HepG2 (cell line): Measurements from ENCODE around the gene APRT. TPM values are rescaled to one million over a fixed set of nuclear protein-coding genes. Genes with fewer than 3 reads are reported as not detected.
A peak's percentile ranks its signal among the peaks of the same experiment; 100 is the strongest.

Source experiments
- ETV5 ChIP-seq: IDR thresholded peaks from 2 replicates; pipeline ENCODE4 v1.6.1; 2018; ENCODE audit warnings: missing biosample characterization, missing genetic modification reagents, inconsistent platforms, borderline replicate concordance
- HOXA7 ChIP-seq: sonication (generic); formaldehyde crosslinking; IDR thresholded peaks from 2 replicates; pipeline ENCODE4 v1.8.1; 2022; ENCODE audit warnings: mild to moderate bottlenecking, missing genetic modification reagents, moderate library complexity
- KDM3A ChIP-seq: IDR thresholded peaks from 2 replicates; pipeline ENCODE4 v1.6.1; 2018; ENCODE audit warnings: low read depth, missing compliant biosample characterization
- NBN ChIP-seq: fragments of 450-650 bp; conservative IDR thresholded peaks from 2 replicates; pipeline ENCODE4 v1.6.1; 2017
- RAD21 ChIP-seq: fragments of 450-650 bp; formaldehyde crosslinking; IDR thresholded peaks from 2 replicates; pipeline ENCODE4 v1.5.0; 2020; ENCODE audit warnings: mild to moderate bottlenecking
- RBAK ChIP-seq: sonication (generic); formaldehyde crosslinking; IDR thresholded peaks from 2 replicates; pipeline ENCODE4 v1.5.1; 2020; ENCODE audit warnings: mild to moderate bottlenecking, missing genetic modification reagents
- RNF2 ChIP-seq: fragments of 450-650 bp; conservative IDR thresholded peaks from 2 replicates; pipeline ENCODE4 v1.6.1; 2016; ENCODE audit warnings: low read depth
- SALL1 ChIP-seq: sonication (generic); formaldehyde crosslinking; IDR thresholded peaks from 2 replicates; pipeline ENCODE4 v1.8.0; 2022; ENCODE audit warnings: mild to moderate bottlenecking, missing genetic modification reagents
- SP2 ChIP-seq: sonication (generic); formaldehyde crosslinking; IDR thresholded peaks from 2 replicates; pipeline ENCODE4 v1.5.1; 2020; ENCODE audit warnings: mild to moderate bottlenecking, missing genetic modification reagents
- STAT5B ChIP-seq: sonication (generic); formaldehyde crosslinking; IDR thresholded peaks from 2 replicates; pipeline ENCODE4 v1.4.0; 2020; ENCODE audit warnings: missing genetic modification reagents
- TRIM24 ChIP-seq: sonication (generic); formaldehyde crosslinking; IDR thresholded peaks from 2 replicates; pipeline ENCODE4 v1.8.0; 2022; ENCODE audit warnings: mild to moderate bottlenecking, missing genetic modification reagents
- ZFAT ChIP-seq: sonication (generic); formaldehyde crosslinking; conservative IDR thresholded peaks from 2 replicates; pipeline ENCODE4 v1.8.1; 2023; ENCODE audit warnings: missing genetic modification reagents, inconsistent platforms
- ZNF256 ChIP-seq: sonication (generic); formaldehyde crosslinking; conservative IDR thresholded peaks from 2 replicates; pipeline ENCODE4 v1.4.0; 2020; ENCODE audit warnings: missing genetic modification reagents
- ZNF335 ChIP-seq: sonication (generic); formaldehyde crosslinking; IDR thresholded peaks from 2 replicates; pipeline ENCODE4 v1.4.0; 2020; ENCODE audit warnings: missing genetic modification reagents
- ZNF616 ChIP-seq: sonication (generic); formaldehyde crosslinking; IDR thresholded peaks from 2 replicates; pipeline ENCODE4 v1.5.0; 2020; ENCODE audit warnings: low read depth, mild to moderate bottlenecking, missing genetic modification reagents
- ZNF703 ChIP-seq: sonication (generic); formaldehyde crosslinking; IDR thresholded peaks from 2 replicates; pipeline ENCODE4 v1.5.1; 2020; ENCODE audit warnings: missing genetic modification reagents, mild to moderate bottlenecking, moderate library complexity, borderline replicate concordance
- polyA plus RNA-seq, 8 experiments: library from polyadenylated mRNA; depleted of rRNA in 3 of 8; stranded (reverse) in 7 of 8; unstranded in 1 of 8; fragments of >200 nt; fragmentation: Illumina TruSeq in 4 of 8; extraction: Trizol in 4 of 8; gene quantifications; 2 replicates each; pipeline versions ENCODE4 v1.2.1 to v1.2.3, GENCODE V29; 2011 to 2016; ENCODE audit warnings: low read depth in 4 of 8, missing spikeins in 1 of 8, mixed read lengths in 1 of 8; ENCODE audit not compliant: insufficient read depth in 1 of 8
- total RNA-seq, 5 experiments: library from RNA; depleted of rRNA; stranded (reverse); fragments of >200 nt; fragmentation: Illumina TruSeq; extraction: Trizol; gene quantifications; 2 replicates each; pipeline ENCODE4 v1.2.3, GENCODE V29; 2016; ENCODE audit warnings: low read depth in 1 of 5
- TF ChIP-seq, protein P1 (sequence below): sonication (generic); formaldehyde crosslinking; IDR thresholded peaks from 2 replicates; pipeline ENCODE4 v1.5.1; 2020; ENCODE audit warnings: mild to moderate bottlenecking, missing genetic modification reagents, moderate library complexity
- TF ChIP-seq, protein P2 (sequence below): sonication (generic); formaldehyde crosslinking; IDR thresholded peaks from 2 replicates; pipeline ENCODE4 v1.4.0; 2020; ENCODE audit warnings: mild to moderate bottlenecking, missing genetic modification reagents, borderline replicate concordance
- TF ChIP-seq, protein P3 (sequence below): sonication (generic); formaldehyde crosslinking; IDR thresholded peaks from 2 replicates; pipeline ENCODE4 v1.5.0; 2020; ENCODE audit warnings: missing genetic modification reagents
- TF ChIP-seq, protein P4 (sequence below): sonication (generic); formaldehyde crosslinking; IDR thresholded peaks from 2 replicates; pipeline ENCODE4 v1.4.0; 2020; ENCODE audit warnings: missing genetic modification reagents, borderline replicate concordance

APRT gene
- total and polyA plus RNA-seq, 2 of the 13 experiments (the other 11 are each of a cell fraction or from before 2014, with no cell fraction given) = 155 to 242 TPM

DNA sequence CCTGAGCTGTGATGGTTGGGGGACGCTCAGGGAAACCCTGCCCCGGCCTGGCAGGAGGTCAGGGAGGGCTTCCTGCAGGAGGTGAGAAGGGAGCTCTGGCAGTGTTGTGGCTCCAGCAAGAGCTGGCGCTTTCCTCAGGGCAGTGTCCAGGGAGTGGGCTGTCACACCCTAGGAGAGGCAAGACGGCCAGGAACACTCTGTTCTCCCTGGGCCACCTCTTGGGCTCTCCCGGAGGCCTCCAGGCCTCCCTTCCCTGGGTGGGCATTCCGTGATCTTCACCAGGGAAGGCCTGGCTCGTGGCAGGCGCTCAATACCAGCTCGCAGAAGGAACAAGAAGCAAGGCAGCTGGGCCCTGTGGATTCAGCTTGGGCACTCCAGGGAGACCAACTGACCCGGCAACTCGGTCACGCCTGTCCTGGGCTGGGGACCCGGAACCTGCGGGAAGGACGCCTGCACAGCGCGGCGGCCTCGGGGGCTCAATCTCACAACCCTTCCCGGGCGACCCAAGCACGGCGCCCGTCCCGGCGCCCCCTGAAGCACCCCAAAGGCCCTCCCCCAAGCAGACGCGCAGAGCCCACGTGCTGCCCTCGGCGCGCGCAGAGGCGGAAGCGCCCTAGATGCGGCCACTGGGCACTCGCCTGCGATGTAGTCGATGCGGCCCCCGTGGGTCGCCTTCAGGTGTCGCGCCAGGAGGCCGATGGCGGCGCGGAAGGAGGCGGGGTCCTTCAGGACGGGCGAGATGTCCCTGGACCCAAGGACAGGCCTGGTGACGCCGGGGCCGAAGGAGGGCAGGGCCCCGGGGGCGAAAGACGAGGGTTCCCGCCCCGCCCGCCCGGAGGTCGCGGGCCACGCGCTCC, 588 bp downstream of the APRT start (continued):
- TF ChIP-seq, protein P1, sequence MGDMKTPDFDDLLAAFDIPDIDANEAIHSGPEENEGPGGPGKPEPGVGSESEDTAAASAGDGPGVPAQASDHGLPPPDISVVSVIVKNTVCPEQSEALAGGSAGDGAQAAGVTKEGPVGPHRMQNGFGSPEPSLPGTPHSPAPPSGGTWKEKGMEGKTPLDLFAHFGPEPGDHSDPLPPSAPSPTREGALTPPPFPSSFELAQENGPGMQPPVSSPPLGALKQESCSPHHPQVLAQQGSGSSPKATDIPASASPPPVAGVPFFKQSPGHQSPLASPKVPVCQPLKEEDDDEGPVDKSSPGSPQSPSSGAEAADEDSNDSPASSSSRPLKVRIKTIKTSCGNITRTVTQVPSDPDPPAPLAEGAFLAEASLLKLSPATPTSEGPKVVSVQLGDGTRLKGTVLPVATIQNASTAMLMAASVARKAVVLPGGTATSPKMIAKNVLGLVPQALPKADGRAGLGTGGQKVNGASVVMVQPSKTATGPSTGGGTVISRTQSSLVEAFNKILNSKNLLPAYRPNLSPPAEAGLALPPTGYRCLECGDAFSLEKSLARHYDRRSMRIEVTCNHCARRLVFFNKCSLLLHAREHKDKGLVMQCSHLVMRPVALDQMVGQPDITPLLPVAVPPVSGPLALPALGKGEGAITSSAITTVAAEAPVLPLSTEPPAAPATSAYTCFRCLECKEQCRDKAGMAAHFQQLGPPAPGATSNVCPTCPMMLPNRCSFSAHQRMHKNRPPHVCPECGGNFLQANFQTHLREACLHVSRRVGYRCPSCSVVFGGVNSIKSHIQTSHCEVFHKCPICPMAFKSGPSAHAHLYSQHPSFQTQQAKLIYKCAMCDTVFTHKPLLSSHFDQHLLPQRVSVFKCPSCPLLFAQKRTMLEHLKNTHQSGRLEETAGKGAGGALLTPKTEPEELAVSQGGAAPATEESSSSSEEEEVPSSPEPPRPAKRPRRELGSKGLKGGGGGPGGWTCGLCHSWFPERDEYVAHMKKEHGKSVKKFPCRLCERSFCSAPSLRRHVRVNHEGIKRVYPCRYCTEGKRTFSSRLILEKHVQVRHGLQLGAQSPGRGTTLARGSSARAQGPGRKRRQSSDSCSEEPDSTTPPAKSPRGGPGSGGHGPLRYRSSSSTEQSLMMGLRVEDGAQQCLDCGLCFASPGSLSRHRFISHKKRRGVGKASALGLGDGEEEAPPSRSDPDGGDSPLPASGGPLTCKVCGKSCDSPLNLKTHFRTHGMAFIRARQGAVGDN (CRISPR knock-in tag) = peak; percentile 91; the same call in 1 of the 2 replicates
- TF ChIP-seq ZNF256 (peak; percentile 56; the same call in 1 of the 2 replicates), ZFAT (no peak), TRIM24 (CRISPR knock-in tag) (no peak), HOXA7 (0 out of 2 replicates have a peak, but pooled peaks have one; percentile 27), ZNF703 (CRISPR knock-in tag) (0 out of 2 replicates have a peak, but pooled peaks have one; percentile 83), RNF2 (peak; percentile 82), ETV5 (CRISPR knock-in tag) (no peak), ZNF335 (CRISPR knock-in tag) (no peak), RBAK (CRISPR knock-in tag) (no peak), NBN (no peak), KDM3A (CRISPR knock-in tag) (peak; percentile 47; the same call in 1 of the 2 replicates), ZNF616 (peak; percentile 54; the same call in 1 of the 2 replicates), STAT5B (CRISPR knock-in tag) (peak; percentile 50; the same call in 1 of the 2 replicates), SALL1 (CRISPR knock-in tag) (peak; percentile 69; the same call in 1 of the 2 replicates), RAD21 (no peak), SP2 (CRISPR knock-in tag) (no peak)
- TF ChIP-seq, protein P2, sequence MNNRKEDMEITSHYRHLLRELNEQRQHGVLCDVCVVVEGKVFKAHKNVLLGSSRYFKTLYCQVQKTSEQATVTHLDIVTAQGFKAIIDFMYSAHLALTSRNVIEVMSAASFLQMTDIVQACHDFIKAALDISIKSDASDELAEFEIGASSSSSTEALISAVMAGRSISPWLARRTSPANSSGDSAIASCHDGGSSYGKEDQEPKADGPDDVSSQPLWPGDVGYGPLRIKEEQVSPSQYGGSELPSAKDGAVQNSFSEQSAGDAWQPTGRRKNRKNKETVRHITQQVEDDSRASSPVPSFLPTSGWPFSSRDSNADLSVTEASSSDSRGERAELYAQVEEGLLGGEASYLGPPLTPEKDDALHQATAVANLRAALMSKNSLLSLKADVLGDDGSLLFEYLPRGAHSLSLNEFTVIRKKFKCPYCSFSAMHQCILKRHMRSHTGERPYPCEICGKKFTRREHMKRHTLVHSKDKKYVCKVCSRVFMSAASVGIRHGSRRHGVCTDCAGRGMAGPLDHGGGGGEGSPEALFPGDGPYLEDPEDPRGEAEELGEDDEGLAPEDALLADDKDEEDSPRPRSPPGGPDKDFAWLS = no peak; the same call in 1 of the 2 replicates
- TF ChIP-seq, protein P3, sequence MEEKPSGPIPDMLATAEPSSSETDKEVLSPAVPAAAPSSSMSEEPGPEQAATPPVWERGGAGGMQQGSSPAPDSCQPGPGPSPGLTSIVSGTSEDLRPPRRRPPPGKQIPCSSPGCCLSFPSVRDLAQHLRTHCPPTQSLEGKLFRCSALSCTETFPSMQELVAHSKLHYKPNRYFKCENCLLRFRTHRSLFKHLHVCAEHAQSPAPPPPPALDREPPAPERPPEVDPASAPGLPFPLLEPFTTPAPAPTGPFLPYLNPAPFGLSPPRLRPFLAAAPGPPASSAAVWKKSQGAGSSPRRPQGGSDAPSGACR = no peak
- TF ChIP-seq, protein P4, sequence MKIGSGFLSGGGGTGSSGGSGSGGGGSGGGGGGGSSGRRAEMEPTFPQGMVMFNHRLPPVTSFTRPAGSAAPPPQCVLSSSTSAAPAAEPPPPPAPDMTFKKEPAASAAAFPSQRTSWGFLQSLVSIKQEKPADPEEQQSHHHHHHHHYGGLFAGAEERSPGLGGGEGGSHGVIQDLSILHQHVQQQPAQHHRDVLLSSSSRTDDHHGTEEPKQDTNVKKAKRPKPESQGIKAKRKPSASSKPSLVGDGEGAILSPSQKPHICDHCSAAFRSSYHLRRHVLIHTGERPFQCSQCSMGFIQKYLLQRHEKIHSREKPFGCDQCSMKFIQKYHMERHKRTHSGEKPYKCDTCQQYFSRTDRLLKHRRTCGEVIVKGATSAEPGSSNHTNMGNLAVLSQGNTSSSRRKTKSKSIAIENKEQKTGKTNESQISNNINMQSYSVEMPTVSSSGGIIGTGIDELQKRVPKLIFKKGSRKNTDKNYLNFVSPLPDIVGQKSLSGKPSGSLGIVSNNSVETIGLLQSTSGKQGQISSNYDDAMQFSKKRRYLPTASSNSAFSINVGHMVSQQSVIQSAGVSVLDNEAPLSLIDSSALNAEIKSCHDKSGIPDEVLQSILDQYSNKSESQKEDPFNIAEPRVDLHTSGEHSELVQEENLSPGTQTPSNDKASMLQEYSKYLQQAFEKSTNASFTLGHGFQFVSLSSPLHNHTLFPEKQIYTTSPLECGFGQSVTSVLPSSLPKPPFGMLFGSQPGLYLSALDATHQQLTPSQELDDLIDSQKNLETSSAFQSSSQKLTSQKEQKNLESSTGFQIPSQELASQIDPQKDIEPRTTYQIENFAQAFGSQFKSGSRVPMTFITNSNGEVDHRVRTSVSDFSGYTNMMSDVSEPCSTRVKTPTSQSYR (CRISPR knock-in tag) = 0 out of 2 replicates have a peak, but pooled peaks have one; percentile 70
